ENCODE results near the gene SEC24D. TPM values are rescaled to one million over a fixed set of nuclear protein-coding genes. Genes with fewer than 3 reads are reported as not detected.
"Not testable (repeated sequence)": the region's sequence is repeated elsewhere in the genome, so short reads cannot be mapped to it uniquely, and the experiment has no call there.

The SEC24D gene
- total and polyA plus RNA-seq, 12 donors: 6.1 to 24.4 (median 12.1) TPM

GRCh38 chr4:118783887-118784286 is 52.0 kb downstream of the SEC24D start:
- H3K27ac ChIP-seq: peak overlapping the region in 2 of 10 donors; percentile 34 to 37
- H3K36me3 ChIP-seq: peaks cover 0 to 55% (median 0%) of the 10 kb centered on the region in 9 donors
- intact Hi-C loops (cut with DNase I): no loop called here
- no peak for DNase-seq
- 76 to 82% methylated on average over 5 of the region's 5 CpGs for WGBS, 2 donors
- no peaks in the 10 kb centered on the region for H3K9me3 ChIP-seq
- no peaks in the 10 kb centered on the region for H3K27me3 ChIP-seq
- peaks cover 0 to 36% (median 15%) of the 10 kb centered on the region in 9 donors for H3K4me1 ChIP-seq
- no peak overlapping the region for H3K4me3 ChIP-seq
- no peak for ATAC-seq
- no peak for TF ChIP-seq CTCF (IDR thresholded peaks at IDR 0.05)

- H3K27me3 ChIP-seq; DNase-seq; H3K4me3 ChIP-seq; intact Hi-C loops (cut with DNase I); ATAC-seq; H3K27ac ChIP-seq; H3K9me3 ChIP-seq: not testable (repeated sequence)
- peaks cover 0 to 49% (median 0%) of the 10 kb centered on the region in 9 donors for H3K36me3 ChIP-seq
- WGBS, 2 donors: 98 to 99% methylated on average over 13 of the region's 13 CpGs
- peaks cover 0 to 28% (median 9%) of the 10 kb centered on the region in 9 donors for H3K4me1 ChIP-seq
Observed at GRCh38 chr4:118782886-118783285, 53.0 kb downstream of the SEC24D start.

- WGBS, 2 donors: 92 to 96% methylated on average over 2 of the region's 2 CpGs
- intact Hi-C loops (cut with DNase I): loop anchor here in 6 of 10 donors (10.0 kb wide), 7 partner anchors 57 to 507 kb away; partner anchors contain the start of genes SEC24D (in 1 of the 6) and SYNPO2 (in 1 of the 6)
Observed at GRCh38 chr4:118777649-118778048, 58.3 kb downstream of the SEC24D start.

GRCh38 chr4:118776955-118777640 is 58.8 kb downstream of the SEC24D start:
- intact Hi-C loops (cut with DNase I): loop anchor here in 6 of 10 donors (10.0 kb wide), 7 partner anchors 58 to 508 kb away; partner anchors contain the start of genes SEC24D (in 1 of the 6) and SYNPO2 (in 1 of the 6)
- Histone ChIP-seq H3K36me3 (peaks cover 0 to 10% (median 0%) of the 10 kb centered on the region in 9 donors), H3K9me3 (peaks cover 0 to 11% (median 0%) of the 10 kb centered on the region in 11 donors), H3K4me1 (peaks cover 2 to 50% (median 43%) of the 10 kb centered on the region in 9 donors), H3K27ac (peak overlapping the region in 1 of 10 donors; percentile 55)
- DNase-seq, ATAC-seq, H3K27me3 ChIP-seq, H3K4me3 ChIP-seq: not testable (repeated sequence)
- 78 to 91% methylated on average over 2 of the region's 2 CpGs for WGBS, 2 donors

More at GRCh38 chr4:118777649-118778048, 58.3 kb downstream of the SEC24D start:
- ATAC-seq, DNase-seq, H3K4me3 ChIP-seq, H3K27ac ChIP-seq, H3K27me3 ChIP-seq: not testable (repeated sequence)
- Histone ChIP-seq H3K9me3 (peaks cover 0 to 11% (median 0%) of the 10 kb centered on the region in 11 donors), H3K4me1 (peaks cover under 1 to 44% (median 38%) of the 10 kb centered on the region in 9 donors), H3K36me3 (peaks cover 0 to 16% (median 0%) of the 10 kb centered on the region in 9 donors)

GRCh38 chr4:118776157-118776954 is 59.6 kb downstream of the SEC24D start:
- intact Hi-C loops (cut with DNase I): loop anchor here in 6 of 10 donors (10.0 kb wide), 7 partner anchors 58 to 508 kb away; partner anchors contain the start of genes SEC24D (in 1 of the 6) and SYNPO2 (in 1 of the 6)
- H3K27ac ChIP-seq: peak overlapping the region in 7 of 10 donors; percentile 0 to 75 (median 49)
- TF ChIP-seq CTCF (IDR thresholded peaks at IDR 0.05): no peak
- no peak overlapping the region for H3K4me3 ChIP-seq
- H3K36me3 ChIP-seq: peaks cover 0 to 6% (median 0%) of the 10 kb centered on the region in 9 donors
- no peak for DNase-seq
- peak in 2 of 8 donors; percentile 35 to 61 for ATAC-seq
- H3K9me3 ChIP-seq: peaks cover 0 to 11% (median 0%) of the 10 kb centered on the region in 11 donors
- peaks cover 2 to 57% (median 48%) of the 10 kb centered on the region in 9 donors for H3K4me1 ChIP-seq
- H3K27me3 ChIP-seq: no peaks in the 10 kb centered on the region
- WGBS, 2 donors: 45 to 46% methylated on average over 1 of the region's 1 CpG
